ENCODE results near the gene LNPEP.

The LNPEP gene

GRCh38 chr5:96935559-96936430 lies at the start of gene LNPEP:
Gene LNPEP, plus strand, starts transcription at chr5:96936080. Its CDS starts 76 bp downstream, at chr5:96936156.
- peak; percentile 93 for DNase-seq

- DNase-seq: no peak
Measured at GRCh38 chr5:96893342-96893741, 42.5 kb upstream of the LNPEP start.

DNA sequence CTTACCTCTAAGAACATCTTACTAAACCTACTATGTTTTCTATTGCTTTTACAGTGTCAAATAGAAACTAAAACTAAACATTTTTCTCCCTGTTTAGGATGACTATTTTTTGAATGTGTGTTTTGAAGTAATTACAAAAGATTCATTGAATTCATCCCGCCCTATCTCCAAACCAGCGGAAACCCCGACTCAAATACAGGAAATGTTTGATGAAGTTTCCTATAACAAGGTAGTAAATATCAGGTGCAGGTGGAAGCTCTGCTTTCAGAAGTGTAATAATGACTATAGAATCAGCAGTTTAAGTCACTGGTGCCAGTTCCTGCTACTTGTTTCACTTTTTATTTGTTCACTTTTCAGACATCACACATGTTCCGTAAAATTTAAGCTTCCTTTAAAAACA lies 39.6 kb upstream of the LNPEP start:
- no peak for DNase-seq

- DNase-seq: no peak
Measured at GRCh38 chr5:96896806-96897205, 39.1 kb upstream of the LNPEP start.

- DNase-seq: no peak
Measured at GRCh38 chr5:96901384-96901783, 34.5 kb upstream of the LNPEP start.

DNA sequence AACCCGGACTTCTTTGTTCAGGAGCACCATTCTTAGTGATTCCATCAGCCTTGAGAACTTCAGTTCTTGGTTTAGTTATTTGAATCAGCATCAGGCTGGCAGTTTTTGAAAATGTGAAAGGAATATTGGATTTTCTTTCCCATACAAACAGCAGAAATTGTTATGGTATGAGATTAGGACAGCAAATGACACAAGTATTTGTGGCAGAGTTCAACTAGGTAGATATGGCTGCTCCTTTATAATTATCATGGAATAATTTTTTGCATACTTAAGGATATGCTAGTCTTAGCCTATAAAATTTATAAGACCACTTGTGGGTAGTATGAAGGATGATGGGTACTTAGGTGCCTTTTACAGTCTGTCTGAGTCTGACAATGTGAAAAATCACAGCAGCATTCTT lies 34.0 kb upstream of the LNPEP start:
- no peak for DNase-seq

DNA sequence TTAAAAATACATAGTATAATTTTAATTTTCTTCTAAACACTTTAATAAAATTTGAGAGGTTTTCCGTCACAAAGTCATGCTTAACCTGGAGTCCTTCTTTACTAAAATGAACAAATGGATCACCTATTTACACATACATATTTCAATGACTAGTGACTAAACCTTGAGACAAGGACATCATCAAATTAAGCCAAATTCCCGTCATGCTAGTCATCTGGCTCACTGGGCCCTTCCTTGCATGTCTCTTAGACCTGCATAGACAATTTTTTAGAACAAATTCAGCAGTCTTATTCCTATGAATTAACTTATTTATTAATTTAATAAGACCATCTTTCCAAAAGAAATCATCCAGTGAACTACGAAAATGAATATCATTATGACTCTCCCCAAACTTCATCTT lies 33.0 kb upstream of the LNPEP start:
- no peak for DNase-seq

DNA sequence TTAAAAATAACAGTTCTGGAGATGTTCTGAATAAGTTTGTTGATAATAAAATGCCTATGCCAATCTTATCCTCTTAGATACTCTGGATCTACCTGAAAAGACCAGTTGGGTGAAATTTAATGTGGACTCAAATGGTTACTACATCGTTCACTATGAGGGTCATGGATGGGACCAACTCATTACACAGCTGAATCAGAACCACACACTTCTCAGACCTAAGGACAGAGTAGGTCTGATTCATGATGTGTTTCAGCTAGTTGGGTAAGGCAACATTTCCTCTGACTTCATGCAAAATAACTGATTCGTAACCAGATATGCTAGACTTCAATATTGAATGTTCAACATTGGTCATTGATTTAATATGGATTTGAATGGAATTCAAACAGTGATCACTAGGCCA lies 32.6 kb upstream of the LNPEP start:
- DNase-seq: no peak

- DNase-seq: no peak
Measured at GRCh38 chr5:96904054-96904931, 31.6 kb upstream of the LNPEP start.

DNA sequence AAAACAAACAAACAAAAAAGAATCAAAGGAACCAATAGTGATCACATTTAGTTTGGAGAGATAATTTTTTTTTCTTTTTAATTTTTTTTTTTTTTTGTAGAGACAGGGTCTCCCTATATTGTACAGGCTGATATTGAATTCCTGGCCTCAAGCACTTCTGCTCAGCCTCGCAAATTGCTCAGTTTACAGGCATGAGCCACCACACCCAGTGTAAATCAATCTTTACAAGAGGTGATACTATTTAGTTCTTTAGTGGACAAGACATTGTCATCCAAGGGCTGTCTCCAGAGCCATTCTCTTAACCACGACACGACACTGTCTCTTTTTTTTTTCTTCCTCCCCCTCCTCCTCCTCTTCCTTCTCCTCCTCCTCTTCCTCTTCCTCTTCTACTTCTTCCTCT lies 30.0 kb upstream of the LNPEP start:
- no peak for DNase-seq

- no peak for DNase-seq
Measured at GRCh38 chr5:96909003-96909402, 26.9 kb upstream of the LNPEP start.

GRCh38 chr5:96909435-96909834 lies 26.4 kb upstream of the LNPEP start:
- DNase-seq: no peak

DNA sequence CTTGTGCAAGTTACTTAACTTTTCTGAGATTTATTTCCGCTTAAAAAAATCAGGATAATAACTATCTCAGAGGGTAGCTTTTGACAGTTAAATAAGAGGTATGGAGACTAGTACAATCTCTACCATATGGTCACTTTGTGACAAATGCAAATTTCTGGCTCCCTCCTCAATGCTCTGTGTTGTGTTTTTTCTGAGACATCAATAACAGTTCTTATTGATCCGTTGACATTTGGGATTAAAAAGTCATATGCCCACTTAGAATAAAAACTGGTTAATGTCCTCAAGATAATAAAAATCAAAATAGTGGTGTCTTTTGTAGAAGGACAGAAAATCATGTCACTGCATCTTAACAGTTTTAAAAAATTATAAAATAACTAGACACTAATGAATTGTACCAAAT lies 24.7 kb upstream of the LNPEP start:
- DNase-seq: no peak

DNA sequence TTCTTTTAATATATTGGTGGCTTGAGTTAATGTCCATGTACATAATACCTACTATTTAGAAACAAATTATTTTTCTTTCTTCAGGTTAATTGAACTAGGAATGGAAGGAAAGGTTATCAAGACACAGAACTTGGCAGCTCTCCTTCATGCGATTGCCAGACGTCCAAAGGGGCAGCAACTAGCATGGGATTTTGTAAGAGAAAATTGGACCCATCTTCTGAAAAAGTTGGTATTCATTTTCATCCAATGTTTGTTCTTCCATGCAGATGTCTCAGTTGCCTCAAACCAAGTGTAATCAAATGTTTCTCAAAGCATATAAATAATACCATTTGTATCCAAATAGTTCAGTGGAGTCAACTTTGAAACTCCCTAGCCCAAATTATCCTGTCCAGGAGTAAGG lies 22.6 kb upstream of the LNPEP start:
- DNase-seq: no peak

DNA sequence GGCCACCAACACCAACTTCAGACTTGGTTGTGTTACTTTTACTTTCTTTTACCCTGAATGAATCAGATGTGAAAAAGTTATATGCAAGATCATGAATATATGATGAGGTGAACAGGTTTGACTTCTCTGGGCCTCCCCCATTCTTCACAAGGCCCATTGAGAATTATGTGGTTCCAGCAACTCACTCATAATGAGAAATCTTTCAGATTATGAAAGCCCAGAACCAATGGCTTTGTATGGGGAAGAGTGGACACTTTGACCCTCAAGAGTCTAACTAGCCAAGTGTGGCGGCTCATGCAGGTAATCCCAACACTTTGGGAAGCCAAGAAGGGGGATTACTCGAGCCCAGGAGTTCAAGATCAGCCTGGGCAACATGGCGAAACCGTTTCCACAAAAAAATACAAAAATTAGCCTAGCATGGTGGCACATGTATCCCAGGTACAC lies 16.1 kb upstream of the LNPEP start:
- no peak for DNase-seq

- no peak for DNase-seq
Measured at GRCh38 chr5:96920744-96921355, 15.0 kb upstream of the LNPEP start.

DNA sequence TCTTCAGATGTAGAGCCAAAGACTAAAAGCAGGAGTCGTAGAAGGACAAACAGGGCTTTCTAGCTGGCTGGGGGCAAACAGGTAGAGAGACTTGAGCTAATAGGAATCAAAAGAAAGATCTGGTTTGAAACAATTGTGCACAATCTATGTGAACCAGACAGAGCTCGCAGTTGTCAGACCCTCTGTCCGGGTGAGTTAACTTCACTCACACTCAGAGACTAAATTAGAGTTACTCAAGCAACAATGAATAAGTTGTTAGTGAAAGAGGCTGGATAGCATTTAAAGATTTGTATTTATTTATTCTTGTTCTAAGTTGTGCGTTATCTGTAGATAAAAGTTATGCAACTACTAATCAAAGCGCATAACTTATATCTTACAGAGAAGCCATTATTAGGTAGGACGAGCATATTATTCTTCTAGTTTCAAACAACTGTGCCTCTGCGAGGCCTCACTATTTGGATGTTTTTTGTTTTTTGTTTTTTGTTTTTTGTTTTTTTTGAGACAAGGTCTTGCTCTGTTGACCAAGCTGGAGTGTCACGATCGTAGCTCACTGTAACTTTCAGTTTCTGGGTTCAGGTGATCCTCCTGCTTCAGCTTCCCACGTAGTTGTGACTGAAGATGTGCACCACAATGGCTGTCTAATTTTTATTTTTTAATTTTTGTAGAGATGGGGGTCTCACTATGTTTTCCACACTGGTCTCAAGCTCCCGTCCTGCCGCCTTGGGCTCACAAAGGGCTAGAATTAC lies 13.2 kb upstream of the LNPEP start:
- no peak for DNase-seq

- DNase-seq: no peak
Measured at GRCh38 chr5:96924016-96924443, 11.8 kb upstream of the LNPEP start.

GRCh38 chr5:96926276-96926675 lies 9.6 kb upstream of the LNPEP start:
- DNase-seq: no peak

DNA sequence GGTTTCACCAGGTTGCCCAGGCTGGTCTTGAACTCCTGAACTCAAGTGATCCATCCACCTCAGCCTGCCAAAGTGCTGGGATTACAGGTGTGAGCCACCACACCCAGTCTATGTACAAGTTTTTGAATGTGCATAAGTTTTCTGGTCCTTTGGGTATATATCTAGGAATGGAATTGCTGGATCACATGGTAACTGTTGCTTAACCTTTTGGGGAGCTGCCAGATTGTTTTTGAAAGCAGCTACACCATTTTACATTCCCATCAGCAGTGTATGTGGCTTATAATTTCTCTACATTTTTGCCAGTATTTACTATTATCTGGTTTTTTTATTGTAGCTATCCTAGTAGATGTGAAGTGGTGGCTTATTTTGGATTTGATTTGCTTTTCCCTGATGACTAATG lies 8.9 kb upstream of the LNPEP start:
- no peak for DNase-seq

DNA sequence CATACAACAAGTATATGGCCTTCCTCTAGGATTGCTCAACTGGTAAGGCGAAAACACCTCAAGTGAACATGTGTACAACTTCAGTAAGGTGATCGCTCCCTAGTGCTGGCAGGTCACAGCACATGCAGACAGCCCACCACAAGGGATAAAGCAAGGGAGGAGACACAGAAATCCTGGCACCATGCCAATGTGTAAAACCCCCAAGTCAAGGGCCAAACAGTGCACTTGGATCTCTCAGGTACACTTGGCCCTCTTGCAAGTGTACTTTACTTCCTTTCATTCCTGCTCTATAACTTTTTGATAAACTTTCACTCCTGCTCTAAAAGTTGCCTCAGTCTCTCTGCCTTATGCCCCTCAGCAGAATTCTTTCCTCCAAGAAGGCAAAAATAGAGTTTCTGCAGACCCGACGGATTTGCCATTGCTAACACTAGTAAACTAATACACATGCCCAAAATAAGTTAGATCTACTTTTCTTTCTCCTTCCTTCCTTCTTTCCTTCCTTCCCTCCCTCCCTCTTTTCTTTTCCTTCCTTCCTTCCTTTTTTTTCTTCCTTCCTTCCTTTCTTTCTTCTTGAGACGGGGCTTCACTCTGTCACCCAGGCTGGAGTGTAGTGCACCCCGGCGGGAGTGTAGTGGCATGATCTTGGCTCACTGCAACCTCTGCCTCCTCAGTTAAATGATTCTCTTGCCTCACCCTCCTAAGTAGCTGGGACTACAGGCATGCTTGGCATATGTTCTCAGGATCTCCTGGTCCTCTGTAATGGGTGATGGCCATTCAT lies 6.8 kb upstream of the LNPEP start:
- DNase-seq: no peak

DNA sequence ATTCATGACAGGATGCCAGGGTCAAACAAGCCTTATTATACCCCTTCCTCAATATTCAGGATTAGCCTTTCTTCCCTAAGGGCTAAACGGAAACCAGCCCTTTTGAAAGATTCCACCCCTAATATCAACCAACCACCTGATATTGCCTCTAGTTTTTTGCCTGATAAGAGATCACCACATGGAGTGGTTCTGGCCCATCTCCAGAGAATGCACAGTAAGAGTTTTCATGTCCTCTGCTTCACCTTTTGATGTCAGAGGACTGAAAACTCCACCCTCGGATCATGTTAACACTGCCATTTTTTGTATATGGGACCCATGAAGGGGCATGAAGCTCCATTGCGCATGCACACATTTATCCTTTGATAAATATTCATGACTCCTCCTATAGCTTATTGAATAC lies 5.8 kb upstream of the LNPEP start:
- no peak for DNase-seq

Measured in SHP77 treated with DMSO at 0.1 percent for 48 hours (cell line).